SK-N-SH (cell line): ENCODE results near the gene ZSCAN30. TPM values are rescaled to one million over a fixed set of nuclear protein-coding genes. Genes with fewer than 3 reads are reported as not detected.

Source experiments
- CTCF ChIA-PET: fragments of 300-600, 350-600 bp; formaldehyde crosslinking; extraction: SDS; loops from one replicate; lab custom pipeline; 2021; lab: Yijun Ruan, JAX
- POLR2A ChIA-PET: fragments of 350-600 bp; sonication (Branson Sonifier 250); formaldehyde crosslinking; extraction: SDS; loops from one replicate; lab custom pipeline; 2020; ENCODE audit warnings: antibody characterized with exemption, inconsistent platforms; lab: Yijun Ruan, JAX
- DNase-seq: peaks from one replicate; pipeline ENCODE4 v3.0.0; 2012
- H2AFZ ChIP-seq: fragments of 200-600 bp; sonication (generic); 2 replicates; pipeline ENCODE4 v1.8.1; 2016; ENCODE audit warnings: antibody characterized with exemption, mild to moderate bottlenecking, low read depth
- H3F3A ChIP-seq: fragments of 200-600 bp; sonication (generic); replicated peaks from 2 replicates; pipeline ENCODE3; 2016; ENCODE audit warnings: antibody characterized with exemption, mild to moderate bottlenecking; ENCODE audit not compliant: insufficient read depth
- H3K27ac ChIP-seq, 2 experiments: fragments of 200-500 bp in 1 of 2; fragments of 200-600 bp in 1 of 2; sonication (Bioruptor generic) in 1 of 2; sonication (generic), shearing (Covaris generic) in 1 of 2; 2 replicates each; pipeline versions ENCODE4 v1.5.1 to v1.6.1; 2014 to 2016; ENCODE audit warnings: low read depth in 2 of 2, inconsistent platforms in 1 of 2, low read length in 1 of 2, mild to moderate bottlenecking in 1 of 2, mixed read lengths in 1 of 2
- H3K27me3 ChIP-seq: fragments of 200-600 bp; sonication (generic), shearing (Covaris generic); 2 replicates; pipeline ENCODE4 v1.6.1; 2016; ENCODE audit warnings: mixed run types; ENCODE audit not compliant: insufficient read depth
- H3K36me3 ChIP-seq, 2 experiments: fragments of 200-500 bp in 1 of 2; fragments of 200-600 bp in 1 of 2; sonication (Bioruptor generic) in 1 of 2; sonication (generic) in 1 of 2; replicated peaks in 1 of 2; 2 replicates each; pipeline versions ENCODE3 to v1.5.1; 2014 to 2016; ENCODE audit warnings: low read length in 1 of 2, mild to moderate bottlenecking in 1 of 2; ENCODE audit not compliant: insufficient read depth in 2 of 2, control insufficient read depth in 1 of 2
- H3K4me1 ChIP-seq, 2 experiments: fragments of 200-500 bp in 1 of 2; fragments of 200-600 bp in 1 of 2; sonication (Bioruptor generic) in 1 of 2; sonication (generic), shearing (Covaris generic) in 1 of 2; 2 replicates each; pipeline versions ENCODE4 v1.5.1 to v1.6.1; 2014 to 2016; ENCODE audit warnings: low read depth in 1 of 2, low read length in 1 of 2, mixed run types in 1 of 2; ENCODE audit not compliant: insufficient read depth in 2 of 2, control insufficient read depth in 1 of 2
- H3K4me2 ChIP-seq: fragments of 200-600 bp; sonication (generic), shearing (Covaris generic); 2 replicates; pipeline ENCODE4 v1.6.1; 2017; ENCODE audit warnings: mixed run types
- H3K4me3 ChIP-seq, 2 experiments: fragments of 200-500 bp in 1 of 2; fragments of 200-600 bp in 1 of 2; sonication (Bioruptor generic) in 1 of 2; sonication (generic), shearing (Covaris generic) in 1 of 2; 2 replicates each; pipeline versions ENCODE4 v1.5.1 to v1.8.1; 2014 to 2016; ENCODE audit warnings: low read depth in 2 of 2, inconsistent platforms in 1 of 2, low read length in 1 of 2, mild to moderate bottlenecking in 1 of 2, mixed read lengths in 1 of 2, moderate library complexity in 1 of 2
- H3K79me2 ChIP-seq: fragments of 200-600 bp; sonication (generic); 2 replicates; pipeline ENCODE4 v1.8.1; 2017; ENCODE audit warnings: mild to moderate bottlenecking; ENCODE audit not compliant: insufficient read depth
- H3K9ac ChIP-seq: fragments of 200-600 bp; sonication (generic); 2 replicates; pipeline ENCODE4 v1.6.1; 2017; ENCODE audit warnings: mixed run types
- H3K9me2 ChIP-seq: fragments of 200-600 bp; sonication (generic); 2 replicates; pipeline ENCODE4 v1.6.1; 2017; ENCODE audit warnings: mixed run types
- H3K9me3 ChIP-seq: fragments of 200-600 bp; sonication (generic); 2 replicates; pipeline ENCODE4 v1.6.1; 2017; ENCODE audit warnings: mixed run types, mild to moderate bottlenecking, moderate library complexity
- H4K20me1 ChIP-seq: fragments of 200-600 bp; sonication (generic); 2 replicates; pipeline ENCODE4 v1.6.1; 2017; ENCODE audit warnings: mild to moderate bottlenecking, mixed run types; ENCODE audit not compliant: insufficient read depth
- CHD2 ChIP-seq: fragments of 150-350 bp; IDR thresholded peaks from 2 replicates; pipeline ENCODE4 v1.6.1; 2018; ENCODE audit warnings: low read length; ENCODE audit not compliant: partially characterized antibody
- FOXJ3 ChIP-seq: sonication (generic); formaldehyde crosslinking; IDR thresholded peaks from 2 replicates; pipeline ENCODE4 v1.5.1; 2020; ENCODE audit warnings: mild to moderate bottlenecking, missing genetic modification reagents
- IRF3 ChIP-seq: fragments of 150-350 bp; IDR thresholded peaks from 2 replicates; pipeline ENCODE4 v1.6.1; 2016; ENCODE audit warnings: mild to moderate bottlenecking, low read depth, low read length
- MEF2A ChIP-seq: IDR thresholded peaks from 2 replicates; pipeline ENCODE4 v1.4.0; 2012; ENCODE audit warnings: low read depth, borderline replicate concordance
- NFIC ChIP-seq: IDR thresholded peaks from 2 replicates; pipeline ENCODE4 v1.4.0; 2012; ENCODE audit warnings: borderline replicate concordance
- PBX3 ChIP-seq: IDR thresholded peaks from 2 replicates; pipeline ENCODE4; 2012
- USF1 ChIP-seq: IDR thresholded peaks from 2 replicates; pipeline ENCODE4 v1.4.0; 2012; ENCODE audit warnings: low read depth, borderline replicate concordance
- YY1 ChIP-seq: IDR thresholded peaks from 2 replicates; pipeline ENCODE4 v1.4.0; 2012; ENCODE audit warnings: low read depth, mild to moderate bottlenecking
- ZBTB33 ChIP-seq: IDR thresholded peaks from 2 replicates; pipeline ENCODE4 v1.4.0; 2012; ENCODE audit warnings: low read depth, borderline replicate concordance
- WGBS: methylation state at CpG from one replicate; pipeline ENCODE4 v1.1.6; 2017; ENCODE audit warnings: low lambda C conversion rate; 5-methylcytosine and 5-hydroxymethylcytosine counted together
- polyA plus RNA-seq, 3 experiments: library from polyadenylated mRNA; depleted of rRNA; stranded (reverse); fragments of >200 nt; gene quantifications; 2 replicates each; pipeline ENCODE4 v1.2.3, GENCODE V29; 2012

The ZSCAN30 gene
- polyA plus RNA-seq, 1 of the 3 experiments (the other 2 are of a cell fraction): 5.9 TPM

- Histone ChIP-seq H2AFZ (no peak overlapping the region), H3K9me3 (no peaks in the 10 kb centered on the region), H3K9me2 (no peaks in the 10 kb centered on the region), H3F3A (peaks cover 8% of the 10 kb centered on the region), H3K4me1 (no peaks in the 10 kb centered on the region), H3K36me3 (peaks cover 88 to 97% of the 10 kb centered on the region in 2 experiments), H3K4me3 (no peak overlapping the region), H3K9ac (no peak overlapping the region), H3K27me3 (no peaks in the 10 kb centered on the region), H3K79me2 (peaks cover 72% of the 10 kb centered on the region), H4K20me1 (peaks cover 31% of the 10 kb centered on the region), H3K4me2 (no peak overlapping the region), H3K27ac (no peak overlapping the region)
- TF ChIP-seq ZBTB33: no peak
- no peak for TF ChIP-seq FOXJ3
- DNase-seq: no peak
- 98% methylated on average over 5 of the region's 5 CpGs for WGBS
- ChIA-PET CTCF (no interaction called here), POLR2A (no interaction called here)
Measured at GRCh38 chr18:35337286-35337685, 47.3 kb upstream of the ZSCAN30 start.

GRCh38 chr18:35335866-35336265 lies 45.8 kb upstream of the ZSCAN30 start:
- H3K4me2 ChIP-seq: no peak overlapping the region
- POLR2A ChIA-PET: no interaction called here
- H3F3A ChIP-seq: peaks cover 8% of the 10 kb centered on the region
- H3K4me1 ChIP-seq: no peaks in the 10 kb centered on the region
- no peak overlapping the region for H2AFZ ChIP-seq
- no peaks in the 10 kb centered on the region for H3K9me2 ChIP-seq
- 93% methylated on average over 4 of the region's 4 CpGs for WGBS
- H3K9me3 ChIP-seq: no peaks in the 10 kb centered on the region
- H4K20me1 ChIP-seq: peaks cover 17% of the 10 kb centered on the region
- H3K27ac ChIP-seq: no peak overlapping the region; a peak in 1 of 4 replicates
- H3K9ac ChIP-seq: no peak overlapping the region
- H3K4me3 ChIP-seq: no peak overlapping the region
- H3K36me3 ChIP-seq: peaks cover 85 to 94% of the 10 kb centered on the region in 2 experiments
- no peaks in the 10 kb centered on the region for H3K27me3 ChIP-seq
- no peak for DNase-seq
- TF ChIP-seq MEF2A: no peak
- TF ChIP-seq YY1: no peak
- TF ChIP-seq CHD2: no peak
- TF ChIP-seq IRF3: no peak
- TF ChIP-seq USF1: no peak
- TF ChIP-seq NFIC: no peak
- no peak for TF ChIP-seq PBX3
- CTCF ChIA-PET: interaction anchor here (1.1 kb wide), 1 partner anchor 104 kb away, joined by 3 read pairs; no protein-coding TSS in a partner anchor
- peaks cover 57% of the 10 kb centered on the region for H3K79me2 ChIP-seq
